ENCODE measurements around the gene GALNT8. TPM values are rescaled to one million over a fixed set of nuclear protein-coding genes. Genes with fewer than 3 reads are reported as not detected.

The GALNT8 gene
- total and polyA plus RNA-seq, 7 experiments from 2014 or later: 0.06 to 0.89 (median 0.38) TPM; not detected in 1

DNA sequence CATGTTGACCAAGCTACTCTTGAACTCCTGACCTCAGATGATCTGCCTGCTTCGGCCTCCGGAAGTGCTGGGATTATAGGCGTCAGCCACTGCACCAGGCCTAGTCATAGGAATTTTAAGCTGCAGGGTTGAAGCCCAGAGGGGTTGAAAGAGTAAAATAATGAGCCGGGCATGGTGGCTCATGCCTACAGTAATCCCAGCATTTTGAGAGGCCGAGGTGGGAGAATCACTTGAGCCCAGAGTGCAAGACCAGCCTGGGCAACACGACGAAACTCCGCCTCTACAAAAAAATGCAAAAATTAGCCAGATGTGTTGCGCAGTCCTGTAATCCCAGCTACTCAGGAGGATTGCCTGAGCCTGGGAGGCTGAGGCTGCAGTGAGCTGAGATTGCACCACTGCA, 69.6 kb downstream of the GALNT8 start:
- CTCF ChIA-PET: no interaction called here
- H3K36me3 Mint-ChIP-seq: peaks cover 0 to 5% (median under 1%) of the 10 kb centered on the region in 5 donors

DNA sequence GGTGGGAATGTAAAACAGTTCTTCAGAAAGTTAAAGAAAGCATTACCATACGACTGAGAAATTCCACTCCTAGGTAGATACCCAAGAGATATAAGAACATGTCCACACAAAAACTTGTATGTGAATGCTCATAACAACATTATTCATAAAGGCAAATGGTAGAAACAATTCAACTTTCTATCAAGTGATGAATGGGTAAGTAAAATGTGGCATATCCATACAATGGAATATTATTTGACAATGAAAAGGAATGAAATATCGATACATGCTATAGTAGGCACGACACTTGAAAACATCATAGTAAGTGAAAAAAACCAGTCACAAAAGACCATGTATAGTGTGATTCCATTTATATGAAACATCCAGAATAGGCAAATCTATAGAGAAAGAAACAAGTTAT, 71.3 kb downstream of the GALNT8 start:
- Histone ChIP-seq H3K4me3 (ENCODE audit: low read length) (no peak overlapping the region), H3K27me3 (ENCODE audit: control insufficient read depth in 2 of 2, insufficient read depth in 2 of 2, low read length in 2 of 2) (no peaks in the 10 kb centered on the region), H3K27ac (ENCODE audit: low read depth, low read length) (no peak overlapping the region), H3K36me3 (ENCODE audit: control insufficient read depth in 2 of 3, insufficient read depth in 3 of 3, low read length in 3 of 3) (no peaks in the 10 kb centered on the region), H3K4me1 (ENCODE audit: control insufficient read depth in 2 of 2, insufficient read depth in 2 of 2, low read length in 2 of 2) (no peaks in the 10 kb centered on the region), H3K9me3 (ENCODE audit: control insufficient read depth in 2 of 3, low read length in 3 of 3) (no peaks in the 10 kb centered on the region)
- ATAC-seq: no peak
- Mint-ChIP-seq H3K4me1 (peaks cover 0 to 1% (median 0%) of the 10 kb centered on the region in 7 donors), H3K27me3 (peaks cover 0 to 38% (median 5%) of the 10 kb centered on the region in 5 donors), H3K27ac (no peak overlapping the region), H3K36me3 (no peaks in the 10 kb centered on the region), H3K4me3 (no peak overlapping the region), H3K9me3 (peaks cover 0 to 8% (median 2%) of the 10 kb centered on the region in 11 donors)
- DNase-seq: no peak
- ChIA-PET CTCF (no interaction called here), POLR2A (no interaction called here)
- intact Hi-C loops (cut with micrococcal nuclease): no loop called here

More for the DNA sequence above, 69.6 kb downstream of the GALNT8 start:
- Mint-ChIP-seq H3K4me3 (no peak overlapping the region), H3K9me3 (peaks cover 0 to 8% (median 4%) of the 10 kb centered on the region in 11 donors), H3K27me3 (peaks cover under 1 to 53% (median 10%) of the 10 kb centered on the region in 5 donors), H3K4me1 (peaks cover 0 to 1% (median 0%) of the 10 kb centered on the region in 7 donors), H3K27ac (no peak overlapping the region)
- intact Hi-C loops (cut with micrococcal nuclease): no loop called here
- Histone ChIP-seq H3K27ac (ENCODE audit: low read depth, low read length) (no peak overlapping the region), H3K36me3 (ENCODE audit: control insufficient read depth in 2 of 3, insufficient read depth in 3 of 3, low read length in 3 of 3) (no peaks in the 10 kb centered on the region), H3K9me3 (ENCODE audit: control insufficient read depth in 2 of 3, low read length in 3 of 3) (no peaks in the 10 kb centered on the region), H3K4me1 (ENCODE audit: control insufficient read depth in 2 of 2, insufficient read depth in 2 of 2, low read length in 2 of 2) (no peaks in the 10 kb centered on the region), H3K27me3 (ENCODE audit: control insufficient read depth in 2 of 2, insufficient read depth in 2 of 2, low read length in 2 of 2) (no peaks in the 10 kb centered on the region), H3K4me3 (ENCODE audit: low read length) (no peak overlapping the region)
- POLR2A ChIA-PET: no interaction called here
- ATAC-seq (no peak), DNase-seq (no peak)

GRCh38 chr12:4794491-4794890, 74.3 kb downstream of the GALNT8 start:
- intact Hi-C loops (cut with micrococcal nuclease): no loop called here
- Histone ChIP-seq H3K27ac (ENCODE audit: low read depth, low read length) (no peak overlapping the region), H3K9me3 (ENCODE audit: control insufficient read depth in 2 of 3, low read length in 3 of 3) (no peaks in the 10 kb centered on the region), H3K4me3 (ENCODE audit: low read length) (no peak overlapping the region), H3K36me3 (ENCODE audit: control insufficient read depth in 2 of 3, insufficient read depth in 3 of 3, low read length in 3 of 3) (no peaks in the 10 kb centered on the region), H3K4me1 (ENCODE audit: control insufficient read depth in 2 of 2, insufficient read depth in 2 of 2, low read length in 2 of 2) (no peaks in the 10 kb centered on the region), H3K27me3 (ENCODE audit: control insufficient read depth in 2 of 2, insufficient read depth in 2 of 2, low read length in 2 of 2) (no peaks in the 10 kb centered on the region)
- H3K27ac Mint-ChIP-seq: peak overlapping the region in 1 of 9 donors; percentile 19
- ChIA-PET POLR2A (no interaction called here), CTCF (no interaction called here)
- H3K27me3 Mint-ChIP-seq: peaks cover 0 to 53% (median 12%) of the 10 kb centered on the region in 5 donors
- ATAC-seq (peak; percentile 22), DNase-seq (no peak)
- H3K9me3 Mint-ChIP-seq: peaks cover 0 to 8% (median 2%) of the 10 kb centered on the region in 11 donors
- H3K4me1 Mint-ChIP-seq: no peaks in the 10 kb centered on the region
- H3K4me3 Mint-ChIP-seq: no peak overlapping the region
- no peaks in the 10 kb centered on the region for H3K36me3 Mint-ChIP-seq

DNA sequence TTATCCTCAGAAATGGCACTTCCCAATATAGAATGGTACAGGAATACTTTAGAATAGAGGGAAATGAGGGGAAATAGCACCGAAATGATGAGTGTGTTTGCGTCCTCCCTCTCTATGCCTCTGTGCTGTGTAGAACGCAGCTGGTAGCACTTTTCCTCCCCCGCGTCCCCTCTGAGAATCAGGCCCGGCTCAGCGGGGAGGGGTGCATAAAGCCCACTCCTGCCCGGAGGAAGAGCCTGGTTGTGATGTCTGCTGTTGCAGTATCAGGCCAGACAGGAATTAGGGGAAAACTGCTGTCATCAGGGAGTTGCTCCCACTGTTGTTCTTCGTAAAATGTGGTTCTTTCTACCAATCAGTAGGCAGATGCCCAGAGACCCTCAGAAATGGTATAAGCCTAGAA, 76.0 kb downstream of the GALNT8 start:
- H3K27ac ChIP-seq (ENCODE audit: low read depth, low read length): no peak overlapping the region
- ChIA-PET POLR2A (no interaction called here), CTCF (no interaction called here)
- peaks cover 0 to 59% (median 12%) of the 10 kb centered on the region in 5 donors for H3K27me3 Mint-ChIP-seq
- no peaks in the 10 kb centered on the region for H3K4me1 Mint-ChIP-seq
- no peaks in the 10 kb centered on the region for H3K4me1 ChIP-seq (ENCODE audit: control insufficient read depth in 2 of 2, insufficient read depth in 2 of 2, low read length in 2 of 2)
- peaks cover 0 to 7% (median 3%) of the 10 kb centered on the region in 11 donors for H3K9me3 Mint-ChIP-seq
- no peak for ATAC-seq
- intact Hi-C loops (cut with micrococcal nuclease): no loop called here
- no peak overlapping the region for H3K4me3 Mint-ChIP-seq
- H3K27ac Mint-ChIP-seq: no peak overlapping the region
- H3K36me3 Mint-ChIP-seq: no peaks in the 10 kb centered on the region
- no peaks in the 10 kb centered on the region for H3K27me3 ChIP-seq (ENCODE audit: control insufficient read depth in 2 of 2, insufficient read depth in 2 of 2, low read length in 2 of 2)
- no peaks in the 10 kb centered on the region for H3K36me3 ChIP-seq (ENCODE audit: control insufficient read depth in 2 of 3, insufficient read depth in 3 of 3, low read length in 3 of 3)
- no peak overlapping the region for H3K4me3 ChIP-seq (ENCODE audit: low read length)
- no peaks in the 10 kb centered on the region for H3K9me3 ChIP-seq (ENCODE audit: control insufficient read depth in 2 of 3, low read length in 3 of 3)
- DNase-seq: no peak

- no peak for ATAC-seq
- no peaks in the 10 kb centered on the region for H3K36me3 ChIP-seq (ENCODE audit: control insufficient read depth in 2 of 3, insufficient read depth in 3 of 3, low read length in 3 of 3)
- H3K27me3 ChIP-seq (ENCODE audit: control insufficient read depth in 2 of 2, insufficient read depth in 2 of 2, low read length in 2 of 2): no peaks in the 10 kb centered on the region
- no peak for DNase-seq
- Mint-ChIP-seq H3K4me1 (no peaks in the 10 kb centered on the region), H3K9me3 (peaks cover 0 to 5% (median under 1%) of the 10 kb centered on the region in 11 donors), H3K36me3 (no peaks in the 10 kb centered on the region), H3K27me3 (peaks cover 0 to 57% (median 12%) of the 10 kb centered on the region in 5 donors), H3K4me3 (no peak overlapping the region), H3K27ac (peak overlapping the region in 1 of 9 donors; percentile 0)
- ChIA-PET POLR2A (no interaction called here), CTCF (no interaction called here)
- H3K4me1 ChIP-seq (ENCODE audit: control insufficient read depth in 2 of 2, insufficient read depth in 2 of 2, low read length in 2 of 2): no peaks in the 10 kb centered on the region
- intact Hi-C loops (cut with micrococcal nuclease): no loop called here
- no peak overlapping the region for H3K4me3 ChIP-seq (ENCODE audit: low read length)
- H3K9me3 ChIP-seq (ENCODE audit: control insufficient read depth in 2 of 3, low read length in 3 of 3): no peaks in the 10 kb centered on the region
- no peak overlapping the region for H3K27ac ChIP-seq (ENCODE audit: low read depth, low read length)
Measured at GRCh38 chr12:4796694-4797482, 76.7 kb downstream of the GALNT8 start.

DNA sequence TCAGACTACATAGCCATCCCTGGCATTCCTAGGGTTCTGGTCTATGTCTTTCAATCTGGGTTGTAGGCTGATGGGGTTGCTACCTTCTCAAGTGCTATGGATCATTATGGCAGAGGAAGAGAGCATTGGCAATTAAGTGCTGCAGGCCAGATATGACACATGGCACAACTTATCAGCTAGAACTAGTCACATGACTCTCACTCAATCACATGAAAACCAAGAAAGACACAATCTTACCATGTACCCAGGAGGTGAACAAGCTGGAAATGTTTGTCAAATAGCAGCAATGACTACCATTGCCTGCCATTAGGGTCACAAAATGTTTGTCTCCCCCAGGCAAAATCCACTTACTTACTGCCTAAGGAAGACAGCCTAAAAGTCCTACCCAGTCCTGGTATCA, 80.4 kb downstream of the GALNT8 start:
- H3K4me3 ChIP-seq (ENCODE audit: low read length): no peak overlapping the region
- Mint-ChIP-seq H3K9me3 (peaks cover 0 to 5% (median 0%) of the 10 kb centered on the region in 11 donors), H3K27me3 (peaks cover 9 to 50% (median 23%) of the 10 kb centered on the region in 5 donors), H3K4me3 (no peak overlapping the region), H3K27ac (no peak overlapping the region), H3K36me3 (peaks cover 0 to 14% (median 0%) of the 10 kb centered on the region in 5 donors), H3K4me1 (peaks cover 0 to 3% (median 0%) of the 10 kb centered on the region in 7 donors)
- intact Hi-C loops (cut with micrococcal nuclease): no loop called here
- ChIA-PET CTCF (interaction anchor here (0.6 kb wide), 1 partner anchor 42 kb away, joined by 6 read pairs; no protein-coding TSS in a partner anchor), POLR2A (no interaction called here)
- no peaks in the 10 kb centered on the region for H3K4me1 ChIP-seq (ENCODE audit: control insufficient read depth in 2 of 2, insufficient read depth in 2 of 2, low read length in 2 of 2)
- no peaks in the 10 kb centered on the region for H3K9me3 ChIP-seq (ENCODE audit: control insufficient read depth in 2 of 3, low read length in 3 of 3)
- H3K36me3 ChIP-seq (ENCODE audit: control insufficient read depth in 2 of 3, insufficient read depth in 3 of 3, low read length in 3 of 3): no peaks in the 10 kb centered on the region
- DNase-seq: no peak
- no peaks in the 10 kb centered on the region for H3K27me3 ChIP-seq (ENCODE audit: control insufficient read depth in 2 of 2, insufficient read depth in 2 of 2, low read length in 2 of 2)
- no peak overlapping the region for H3K27ac ChIP-seq (ENCODE audit: low read depth, low read length)
- ATAC-seq: no peak

DNA sequence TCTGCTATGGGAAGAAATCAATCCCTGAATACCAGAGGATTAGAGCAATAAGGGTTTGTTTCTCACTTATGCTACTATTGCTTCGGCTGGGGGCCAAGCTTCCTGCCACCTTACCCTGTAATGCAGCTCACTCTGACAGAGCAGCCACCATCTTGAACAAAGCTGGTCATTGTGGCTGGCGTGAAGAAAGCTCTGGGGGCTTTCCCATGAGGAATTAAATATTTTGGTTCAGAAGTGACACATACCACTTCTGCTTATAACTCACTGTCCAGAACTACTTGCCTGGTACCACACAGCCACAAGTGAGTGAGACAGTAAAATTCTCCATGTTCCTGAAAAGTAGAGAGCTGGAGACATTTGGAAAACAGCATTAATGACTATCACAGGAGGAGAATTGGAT, 82.6 kb downstream of the GALNT8 start:
- ATAC-seq (no peak), DNase-seq (no peak)
- peaks cover 0 to 5% (median 0%) of the 10 kb centered on the region in 11 donors for H3K9me3 Mint-ChIP-seq
- H3K4me3 ChIP-seq (ENCODE audit: low read length): no peak overlapping the region
- ChIA-PET CTCF (no interaction called here), POLR2A (no interaction called here)
- no peak overlapping the region for H3K27ac ChIP-seq (ENCODE audit: low read depth, low read length)
- intact Hi-C loops (cut with micrococcal nuclease): no loop called here
- H3K4me1 Mint-ChIP-seq: peaks cover 5 to 17% (median 13%) of the 10 kb centered on the region in 7 donors
- no peaks in the 10 kb centered on the region for H3K9me3 ChIP-seq (ENCODE audit: control insufficient read depth in 2 of 3, low read length in 3 of 3)
- H3K4me1 ChIP-seq (ENCODE audit: control insufficient read depth in 2 of 2, insufficient read depth in 2 of 2, low read length in 2 of 2): peaks cover 10 to 17% of the 10 kb centered on the region in 2 donors
- H3K36me3 Mint-ChIP-seq: peaks cover 0 to 20% (median 0%) of the 10 kb centered on the region in 5 donors
- no peaks in the 10 kb centered on the region for H3K36me3 ChIP-seq (ENCODE audit: control insufficient read depth in 2 of 3, insufficient read depth in 3 of 3, low read length in 3 of 3)
- H3K27me3 Mint-ChIP-seq: peaks cover 16 to 43% (median 30%) of the 10 kb centered on the region in 5 donors
- H3K27ac Mint-ChIP-seq: no peak overlapping the region
- no peak overlapping the region for H3K4me3 Mint-ChIP-seq
- H3K27me3 ChIP-seq (ENCODE audit: control insufficient read depth in 2 of 2, insufficient read depth in 2 of 2, low read length in 2 of 2): no peaks in the 10 kb centered on the region
